Measurements from ENCODE around the gene C13orf46. TPM values are rescaled to one million over a fixed set of nuclear protein-coding genes. Genes with fewer than 3 reads are reported as not detected.

C13orf46 gene
- total RNA-seq, 4 donors from 2014 or later = 0.31 to 6.6 (median 5.9) TPM; not detected in 1

DNA sequence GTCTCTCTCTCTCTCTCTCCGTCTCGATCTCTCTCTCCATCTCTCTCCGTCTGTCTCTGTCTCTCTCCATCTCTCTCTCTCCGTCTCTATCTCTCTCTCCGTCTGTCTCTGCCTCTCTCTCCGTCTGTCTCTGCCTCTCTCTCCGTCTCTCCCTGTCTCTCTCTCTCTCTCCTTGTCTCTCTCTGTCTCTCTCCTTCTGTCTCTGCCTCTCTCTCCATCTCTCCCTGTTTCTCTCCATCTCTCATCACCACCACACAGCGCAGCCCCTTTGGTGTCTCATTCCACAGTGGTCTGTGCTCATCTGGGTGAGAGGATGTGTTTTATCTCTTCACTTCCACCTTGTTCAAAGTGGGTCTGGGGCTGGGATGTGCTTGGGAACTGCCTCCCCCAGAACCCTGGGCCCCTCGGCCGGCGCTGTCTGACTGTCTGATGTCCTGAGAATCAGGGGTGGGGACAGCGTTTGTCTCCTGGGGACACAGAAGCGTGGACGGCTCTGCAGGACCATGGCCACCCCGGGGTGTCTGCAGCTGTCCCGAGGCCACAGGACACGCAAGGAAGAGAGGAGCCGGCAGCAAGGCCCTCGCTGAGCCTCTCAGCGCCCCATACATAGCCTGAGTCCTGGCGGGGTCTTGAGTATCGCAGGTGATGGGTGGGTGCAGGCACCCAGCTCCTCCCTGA is 40.2 kb upstream of the C13orf46 start:
- Histone ChIP-seq H3K4me3 (no peak overlapping the region), H3K9me3 (no peaks in the 10 kb centered on the region), H3K4me1 (no peaks in the 10 kb centered on the region), H3K27me3 (no peaks in the 10 kb centered on the region), H3K27ac (peak overlapping the region in 1 of 4 donors; percentile 1), H3K36me3 (peaks cover 0 to 90% of the 10 kb centered on the region in 2 donors)
- 83 to 91% methylated on average over 5 to 8 of the region's 22 CpGs for whole genome bisulfite sequencing, 2 donors (ENCODE audit: low coverage in 1 of 2)
- TF ChIP-seq POLR2A (IDR thresholded peaks at IDR 0.05) (no peak), CTCF (IDR thresholded peaks at IDR 0.05) (no peak), EP300 (IDR thresholded peaks at IDR 0.05) (no peak), POLR2AphosphoS5 (IDR thresholded peaks at IDR 0.05) (no peak)
- no peak for ATAC-seq

DNA sequence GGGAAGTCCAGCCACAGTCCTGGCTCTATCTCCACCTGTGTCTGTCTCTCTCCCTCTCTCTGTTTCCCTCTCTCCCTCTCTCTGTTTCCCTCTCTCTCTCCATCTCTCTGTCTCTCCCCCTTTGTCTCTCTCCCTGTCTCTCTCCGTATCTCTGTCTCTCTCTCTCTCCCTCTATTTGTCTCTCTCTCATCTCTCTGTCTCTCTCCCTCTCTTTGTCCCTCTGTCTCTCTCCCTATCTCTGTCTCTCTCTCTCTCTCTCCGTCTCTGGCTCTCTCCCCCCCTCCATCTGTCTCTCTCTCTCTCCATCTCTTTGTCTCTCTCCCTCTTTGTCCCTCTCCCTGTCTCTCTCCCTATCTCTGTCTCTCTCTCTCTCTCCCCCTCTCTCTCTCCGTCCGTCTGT is 39.5 kb upstream of the C13orf46 start:
- Histone ChIP-seq H3K4me1 (no peaks in the 10 kb centered on the region), H3K36me3 (peaks cover 0 to 87% of the 10 kb centered on the region in 2 donors), H3K9me3 (no peaks in the 10 kb centered on the region), H3K27me3 (no peaks in the 10 kb centered on the region), H3K27ac (no peak overlapping the region), H3K4me3 (no peak overlapping the region)
- WGBS, 2 donors (ENCODE audit: low coverage in 1 of 2) = 67 to 69% methylated on average over 3 to 4 of the region's 4 CpGs
- no peak for TF ChIP-seq POLR2A (IDR thresholded peaks at IDR 0.05)
- no peak for TF ChIP-seq CTCF (IDR thresholded peaks at IDR 0.05)
- TF ChIP-seq POLR2AphosphoS5 (IDR thresholded peaks at IDR 0.05) = no peak
- no peak for TF ChIP-seq EP300 (IDR thresholded peaks at IDR 0.05)
- no peak for ATAC-seq

DNA sequence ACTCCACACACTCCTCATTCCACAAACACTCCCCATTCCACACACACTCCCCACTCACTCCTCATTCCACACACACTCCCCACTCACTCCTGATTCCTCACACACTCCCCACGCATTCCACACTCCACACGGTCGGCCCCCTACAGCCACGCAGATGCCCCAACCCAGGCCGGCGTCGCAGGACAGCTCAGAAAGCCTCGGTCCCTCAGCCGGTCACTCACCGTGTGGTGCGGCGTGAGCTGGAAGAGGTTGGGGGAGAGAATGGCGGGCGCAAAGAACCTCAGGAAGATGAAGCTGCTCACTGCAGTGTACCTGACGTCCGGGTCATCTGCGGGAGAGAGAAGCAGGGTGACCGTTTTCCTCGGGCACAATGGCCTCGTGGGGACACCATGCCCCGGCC is 39.0 kb upstream of the C13orf46 start:
- 88% methylated on average over 12 of the region's 21 CpGs; no CpG with 5 or more reads in 1 of the 2 donors for WGBS, 2 donors (ENCODE audit: low coverage in 1 of 2)
- TF ChIP-seq POLR2A (IDR thresholded peaks at IDR 0.05) = no peak
- no peak for TF ChIP-seq EP300 (IDR thresholded peaks at IDR 0.05)
- no peak for TF ChIP-seq POLR2AphosphoS5 (IDR thresholded peaks at IDR 0.05)
- TF ChIP-seq CTCF (IDR thresholded peaks at IDR 0.05) = no peak
- H3K27me3 ChIP-seq = no peaks in the 10 kb centered on the region
- H3K9me3 ChIP-seq = no peaks in the 10 kb centered on the region
- no peak for ATAC-seq
- H3K4me3 ChIP-seq = no peak overlapping the region
- H3K36me3 ChIP-seq = peaks cover 0 to 83% of the 10 kb centered on the region in 2 donors
- H3K4me1 ChIP-seq = no peaks in the 10 kb centered on the region
- H3K27ac ChIP-seq = no peak overlapping the region

DNA sequence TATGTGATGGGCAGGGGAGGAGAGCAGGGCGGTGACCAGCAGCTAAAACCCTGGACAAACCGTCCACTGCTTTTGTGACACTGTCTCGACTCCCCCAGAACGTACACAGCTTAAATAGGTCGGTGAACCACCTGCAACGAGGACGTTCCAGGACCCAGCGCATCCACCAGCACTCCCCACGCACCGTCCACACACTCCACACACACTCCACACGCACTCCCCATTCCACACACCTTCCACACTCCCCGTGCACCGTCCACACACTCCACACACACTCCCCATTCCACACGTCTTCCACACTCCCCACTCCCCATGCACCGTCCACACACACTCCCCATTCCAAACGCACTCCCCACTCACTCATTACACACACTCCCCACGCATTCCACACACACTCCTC is 38.3 kb upstream of the C13orf46 start:
- H3K4me3 ChIP-seq = no peak overlapping the region
- no peaks in the 10 kb centered on the region for H3K27me3 ChIP-seq
- WGBS, 2 donors (ENCODE audit: low coverage in 1 of 2) = 89 to 92% methylated on average over 17 of the region's 17 CpGs
- H3K27ac ChIP-seq = no peak overlapping the region
- TF ChIP-seq EP300 (IDR thresholded peaks at IDR 0.05) = no peak
- no peak for TF ChIP-seq POLR2AphosphoS5 (IDR thresholded peaks at IDR 0.05)
- TF ChIP-seq CTCF (IDR thresholded peaks at IDR 0.05) = no peak
- no peak for TF ChIP-seq POLR2A (IDR thresholded peaks at IDR 0.05)
- no peak for ATAC-seq
- no peaks in the 10 kb centered on the region for H3K4me1 ChIP-seq
- peaks cover 0 to 80% of the 10 kb centered on the region in 2 donors for H3K36me3 ChIP-seq
- H3K9me3 ChIP-seq = no peaks in the 10 kb centered on the region

- Histone ChIP-seq H3K4me3 (no peak overlapping the region), H3K27me3 (no peaks in the 10 kb centered on the region), H3K27ac (no peak overlapping the region), H3K36me3 (peaks cover 0 to 71% of the 10 kb centered on the region in 2 donors), H3K4me1 (no peaks in the 10 kb centered on the region), H3K9me3 (no peaks in the 10 kb centered on the region)
- TF ChIP-seq CTCF (IDR thresholded peaks at IDR 0.05) (no peak), POLR2AphosphoS5 (IDR thresholded peaks at IDR 0.05) (no peak), POLR2A (IDR thresholded peaks at IDR 0.05) (no peak), EP300 (IDR thresholded peaks at IDR 0.05) (no peak)
- no peak for ATAC-seq
- 90 to 91% methylated on average over 5 to 9 of the region's 19 CpGs for WGBS, 2 donors (ENCODE audit: low coverage in 1 of 2)
Observed at GRCh38 chr13:114011226-114011625, 37.4 kb upstream of the C13orf46 start.

Data from gastroesophageal sphincter (tissue), 4 donors.